IPS DF 19.7 (cell line): Measurements from ENCODE around the gene GMCL1.

Experiments used
- DNase-seq: peaks from one replicate; pipeline ENCODE4 v3.0.0-alpha.2; 2013; ENCODE audit warnings: low read depth, low spot score

The GMCL1 gene

DNA sequence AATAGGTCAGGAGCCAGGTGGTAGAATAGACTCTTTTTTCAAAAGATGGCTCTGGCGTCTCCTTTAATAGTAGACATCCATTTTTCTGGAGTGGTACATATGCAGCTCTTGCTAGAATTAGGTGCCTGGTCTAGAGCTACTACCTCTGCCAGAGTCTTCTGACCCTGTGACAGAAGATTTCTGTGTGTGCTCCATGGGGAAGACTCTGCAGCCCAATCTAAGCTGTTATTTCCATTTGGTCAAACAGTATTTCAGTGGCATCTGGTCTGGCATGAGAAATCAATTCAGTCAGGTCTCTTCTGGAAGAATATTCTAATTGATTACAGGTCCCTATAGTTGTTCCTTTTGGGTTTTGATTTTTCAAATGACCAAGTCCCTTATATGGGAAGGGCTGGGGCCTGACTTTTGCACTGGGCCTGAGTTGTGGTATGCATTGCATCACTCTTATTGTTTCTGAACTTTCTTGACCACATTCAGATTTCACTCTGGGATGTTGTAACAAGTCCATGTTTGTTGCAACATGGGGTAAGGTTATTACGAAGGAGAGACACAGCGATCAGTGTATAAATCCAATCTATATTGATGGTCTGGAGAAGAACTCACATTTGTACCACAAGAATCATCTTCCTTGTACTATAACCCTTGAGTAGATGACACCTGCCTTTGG, 97.5 kb downstream of the GMCL1 start:
- no peak for DNase-seq
